K562 (cell line): Measurements from ENCODE around the gene FOXL3. TPM values are rescaled to one million over a fixed set of nuclear protein-coding genes. Genes with fewer than 3 reads are reported as not detected.

Experiments used
- ATAC-seq: fragments of 200-7000 bp; cut with Tn5 transposase; 3 replicates; pipeline ENCODE4 v1.9.1; 2020; ENCODE audit warnings: moderate library complexity
- BruUV-seq: library from RNA; stranded (reverse); fragments of 400-500 nt; replicated peaks from 2 replicates; lab custom pipeline; 2021; lab: Mats Ljungman, UMichigan
- CTCF ChIA-PET: fragments of 300-600 bp; formaldehyde crosslinking; extraction: SDS; loops from one replicate; lab custom pipeline; 2021; ENCODE audit warnings: low intra/inter-chr PET ratio; lab: Yijun Ruan, JAX
- POLR2A ChIA-PET: fragments of 300-600, 350-650 bp; sonication (Branson Sonifier 250); formaldehyde crosslinking; extraction: SDS; loops from one replicate; lab custom pipeline; 2021; ENCODE audit warnings: antibody characterized with exemption, inconsistent platforms; lab: Yijun Ruan, JAX
- DNase-seq, 4 experiments: peaks; one replicate each; pipeline versions ENCODE4 v3.0.0 to v3.0.0-alpha.2; 2011 to 2018; ENCODE audit warnings: low spot score in 3 of 4, mixed read lengths in 3 of 4; ENCODE audit errors: extremely low read depth in 1 of 4
- FAIRE-seq: peaks from 2 replicates; lab custom pipeline; 2011; peaks lifted over from hg19 to GRCh38; lab: Jason Lieb, UNC
- H2AFZ ChIP-seq: 2 replicates; pipeline ENCODE4 v1.6.0; 2011; ENCODE audit warnings: low read depth, low read length, control low read depth, inconsistent platforms
- H3K27ac ChIP-seq: fragments of 200-600 bp; 3 replicates; pipeline ENCODE4 v1.8.0; 2011; ENCODE audit warnings: low read depth, mild to moderate bottlenecking, control low read depth, inconsistent platforms, low read length, moderate library complexity, mixed read lengths; ENCODE audit errors: extremely low read depth
- H3K27me3 ChIP-seq, 2 experiments: fragments of 300-600 bp in 1 of 2; 2 replicates in 1 of 2; 3 replicates in 1 of 2; pipeline versions ENCODE4 v1.6.0 to v1.8.0; 2011; ENCODE audit warnings: inconsistent platforms in 2 of 2, low read length in 2 of 2, mild to moderate bottlenecking in 1 of 2, mixed read lengths in 1 of 2, moderate library complexity in 1 of 2; ENCODE audit not compliant: control insufficient read depth in 2 of 2, insufficient read depth in 2 of 2
- H3K36me3 ChIP-seq: fragments of 300-600 bp; 3 replicates; pipeline ENCODE4 v1.8.0; 2011; ENCODE audit warnings: mild to moderate bottlenecking, low read length, inconsistent platforms; ENCODE audit not compliant: control insufficient read depth, insufficient read depth
- H3K4me1 ChIP-seq, 2 experiments: fragments of 200-600 bp in 1 of 2; replicated peaks in 1 of 2; 2 replicates in 1 of 2; 3 replicates in 1 of 2; pipeline versions ENCODE4 v1.5.1 to v1.8.0; 2011; ENCODE audit warnings: inconsistent platforms in 2 of 2, low read length in 2 of 2, mild to moderate bottlenecking in 1 of 2, mixed read lengths in 1 of 2, moderate library complexity in 1 of 2; ENCODE audit not compliant: control insufficient read depth in 2 of 2, insufficient read depth in 2 of 2
- H3K4me2 ChIP-seq: 2 replicates; pipeline ENCODE4 v1.6.1; 2011; ENCODE audit warnings: low read length, control low read depth, inconsistent platforms, mixed read lengths; ENCODE audit not compliant: insufficient read depth
- H3K4me3 ChIP-seq: fragments of 200-600 bp; sonication (generic), shearing (Covaris generic); 2 replicates; pipeline ENCODE4 v1.5.1; 2016; ENCODE audit warnings: control low read depth, inconsistent platforms
- H3K79me2 ChIP-seq: fragments of 200-600 bp; 3 replicates; pipeline ENCODE4 v1.8.0; 2011; ENCODE audit warnings: low read length, inconsistent platforms; ENCODE audit not compliant: control insufficient read depth, insufficient read depth
- H3K9ac ChIP-seq, 2 experiments: 2 replicates each; pipeline versions ENCODE4 v1.6.0 to v1.6.1; 2011; ENCODE audit warnings: low read depth in 2 of 2, low read length in 2 of 2, control low read depth in 1 of 2, inconsistent platforms in 1 of 2, mild to moderate bottlenecking in 1 of 2, mixed read lengths in 1 of 2; ENCODE audit not compliant: insufficient read depth in 1 of 2
- H3K9me1 ChIP-seq: one replicate; pipeline ENCODE4 v1.6.0; 2011; ENCODE audit warnings: inconsistent platforms, mild to moderate bottlenecking, low read length, moderate library complexity; ENCODE audit not compliant: control insufficient read depth, insufficient read depth
- H3K9me3 ChIP-seq: replicated peaks from 2 replicates; pipeline ENCODE4 v1.5.1; 2011; ENCODE audit warnings: low read depth, low read length, inconsistent platforms; ENCODE audit not compliant: control insufficient read depth, insufficient read depth
- H4K20me1 ChIP-seq: replicated peaks from 2 replicates; pipeline ENCODE4 v1.6.1; 2011; ENCODE audit warnings: low read length, inconsistent platforms, mixed read lengths; ENCODE audit not compliant: control insufficient read depth, insufficient read depth
- ARID1B ChIP-seq: fragments of 450-650 bp; IDR thresholded peaks from 2 replicates; pipeline ENCODE4 v1.6.1; 2016; ENCODE audit warnings: antibody characterized with exemption, mild to moderate bottlenecking, inconsistent platforms
- CBFA2T3 ChIP-seq: fragments of 450-650 bp; IDR thresholded peaks from 2 replicates; pipeline ENCODE4 v1.6.1; 2017
- CREB1 ChIP-seq, 2 experiments: sonication (generic) in 1 of 2; formaldehyde crosslinking in 1 of 2; IDR thresholded peaks; 2 replicates each; pipeline versions ENCODE4 v1.6.1 to v1.8.0; 2012 to 2022; ENCODE audit warnings: inconsistent platforms in 1 of 2, mild to moderate bottlenecking in 1 of 2, missing genetic modification reagents in 1 of 2, moderate library complexity in 1 of 2
- EP300 ChIP-seq: IDR thresholded peaks from 2 replicates; pipeline ENCODE4 v1.6.1; 2012; ENCODE audit warnings: low read length, improper control_type of control experiment
- HDAC1 ChIP-seq, 2 experiments: fragments of 450-650 bp; IDR thresholded peaks; 2 replicates each; pipeline ENCODE4 v1.6.1; 2016 to 2017; ENCODE audit warnings: inconsistent platforms in 1 of 2, mild to moderate bottlenecking in 1 of 2, moderate library complexity in 1 of 2
- HDAC2 ChIP-seq: fragments of 450-650 bp; IDR thresholded peaks from 2 replicates; pipeline ENCODE4 v1.6.1; 2016; ENCODE audit warnings: mild to moderate bottlenecking
- HMG20A ChIP-seq: fragments of 450-650 bp; formaldehyde crosslinking; conservative IDR thresholded peaks from 2 replicates; pipeline ENCODE4 v1.4.0; 2020; ENCODE audit warnings: mild to moderate bottlenecking, mixed read lengths
- KDM1A ChIP-seq, 2 experiments: fragments of 450-650 bp; IDR thresholded peaks; 2 replicates each; pipeline ENCODE4 v1.6.1; 2016; ENCODE audit warnings: mild to moderate bottlenecking in 2 of 2
- RCOR1 ChIP-seq, 2 experiments: IDR thresholded peaks; 2 replicates each; pipeline ENCODE4 v1.6.1; 2012; ENCODE audit warnings: low read depth in 2 of 2, low read length in 2 of 2, borderline replicate concordance in 1 of 2, improper control_type of control experiment in 1 of 2
- SIRT6 ChIP-seq: IDR thresholded peaks from one replicate; pipeline ENCODE4 v1.6.1; 2012; ENCODE audit warnings: low read depth, mild to moderate bottlenecking, control low read depth, inconsistent platforms, low read length, moderate library complexity
- SRSF9 ChIP-seq: fragments of 200-400 bp; formaldehyde crosslinking; IDR thresholded peaks from 2 replicates; pipeline ENCODE4 v1.6.1; 2017; ENCODE audit warnings: low read depth, low read length, borderline replicate concordance
- STAT5A ChIP-seq: IDR thresholded peaks from 2 replicates; pipeline ENCODE4 v1.6.1; 2012; ENCODE audit warnings: low read length, inconsistent platforms, borderline replicate concordance
- TAL1 ChIP-seq: fragments of 450-650 bp; IDR thresholded peaks from 2 replicates; pipeline ENCODE4 v1.6.1; 2016; ENCODE audit warnings: mild to moderate bottlenecking
- TCF3 ChIP-seq: sonication (generic); formaldehyde crosslinking; IDR thresholded peaks from 2 replicates; pipeline ENCODE4 v1.4.0; 2020; ENCODE audit warnings: mild to moderate bottlenecking, missing genetic modification reagents
- TEAD4 ChIP-seq, 2 experiments: sonication (generic) in 1 of 2; formaldehyde crosslinking in 1 of 2; IDR thresholded peaks; 2 replicates each; pipeline versions ENCODE4 v1.6.1 to v1.8.0; 2012 to 2022; ENCODE audit warnings: borderline replicate concordance in 1 of 2, inconsistent platforms in 1 of 2, low read length in 1 of 2, mild to moderate bottlenecking in 1 of 2, missing genetic modification reagents in 1 of 2
- ZNF274 ChIP-seq: IDR thresholded peaks from 2 replicates; pipeline ENCODE4 v1.6.1; 2011; ENCODE audit warnings: low read depth, mild to moderate bottlenecking, low read length, moderate library complexity, borderline replicate concordance
- WGBS: fragments of 100-300 bp; shearing (Covaris generic); methylation state at CpG from one replicate; pipeline ENCODE4 v1.1.6; 2016; ENCODE audit warnings: low coverage, mixed read lengths; ENCODE audit not compliant: insufficient coverage; ENCODE audit errors: missing lambda C conversion rate; 5-methylcytosine and 5-hydroxymethylcytosine counted together
- in situ Hi-C: fragments of 300-500 bp; cut with MboI; formaldehyde crosslinking; loops from 4 replicates; pipeline ENCODE4 v1.15.0; 2018; ENCODE audit warnings: inconsistent platforms, mixed read lengths
- intact Hi-C: fragments of 100-400 bp; cut with micrococcal nuclease; formaldehyde crosslinking; loops from 2 replicates; pipeline ENCODE4 v1.14.2; 2022
- polyA plus RNA-seq, 8 experiments: library from polyadenylated mRNA; depleted of rRNA in 4 of 8; stranded (reverse) in 5 of 8; unstranded in 3 of 8; fragments of >200 nt; fragmentation: Nextera tagmentation in 2 of 8; fragmentation: Illumina TruSeq in 1 of 8; extraction: Ambion mirVana in 2 of 8; extraction: Trizol in 1 of 8; gene quantifications; 2 replicates each; pipeline versions ENCODE4 v1.2.1 to v1.2.3, GENCODE V29; 2011 to 2014; ENCODE audit warnings: inconsistent platforms in 1 of 8, missing spikeins in 1 of 8
- total RNA-seq, 7 experiments: library from RNA; depleted of rRNA in 6 of 7; stranded (reverse); fragments of >200 nt in 6 of 7; fragmentation: Illumina TruSeq in 2 of 7; extraction: Trizol in 2 of 7; gene quantifications; 2 replicates each; pipeline versions ENCODE4 v1.2.1 to v1.2.3, GENCODE V29; 2011 to 2021; ENCODE audit warnings: low replicate concordance in 1 of 7
- TF ChIP-seq, protein P1 (sequence below): sonication (generic); formaldehyde crosslinking; IDR thresholded peaks from 2 replicates; pipeline ENCODE4 v1.8.1; 2023; ENCODE audit warnings: mild to moderate bottlenecking, missing genetic modification reagents
- TF ChIP-seq, protein P2 (sequence below): sonication (generic); formaldehyde crosslinking; IDR thresholded peaks from 2 replicates; pipeline ENCODE4 v1.8.0; 2022; ENCODE audit warnings: missing genetic modification reagents, mild to moderate bottlenecking, borderline replicate concordance

FOXL3 gene
- total and polyA plus RNA-seq, 9 of the 15 experiments (the other 6 are each of a cell fraction or from before 2014, with no cell fraction given): not detected

DNA sequence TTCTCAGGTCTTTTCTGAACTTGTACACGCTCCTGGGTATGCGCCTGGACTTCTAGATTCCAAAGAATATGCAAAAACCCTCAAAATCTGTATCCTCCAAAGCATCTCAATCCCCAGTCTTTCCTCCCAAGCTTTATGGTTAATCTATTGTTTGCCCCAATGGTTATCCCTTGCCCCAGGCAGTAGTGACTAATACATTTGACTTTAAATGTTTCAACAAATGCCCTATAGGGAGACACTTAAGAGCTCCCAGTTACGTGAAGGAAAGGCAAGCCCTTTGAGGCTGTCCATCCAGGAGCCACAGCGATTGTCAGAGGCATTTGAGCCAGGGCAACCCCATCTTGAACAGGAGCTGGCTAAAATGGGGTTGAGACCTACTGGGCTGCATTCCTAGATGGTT, 12.7 kb upstream of the FOXL3 start (continued):
- TF ChIP-seq, protein P1, sequence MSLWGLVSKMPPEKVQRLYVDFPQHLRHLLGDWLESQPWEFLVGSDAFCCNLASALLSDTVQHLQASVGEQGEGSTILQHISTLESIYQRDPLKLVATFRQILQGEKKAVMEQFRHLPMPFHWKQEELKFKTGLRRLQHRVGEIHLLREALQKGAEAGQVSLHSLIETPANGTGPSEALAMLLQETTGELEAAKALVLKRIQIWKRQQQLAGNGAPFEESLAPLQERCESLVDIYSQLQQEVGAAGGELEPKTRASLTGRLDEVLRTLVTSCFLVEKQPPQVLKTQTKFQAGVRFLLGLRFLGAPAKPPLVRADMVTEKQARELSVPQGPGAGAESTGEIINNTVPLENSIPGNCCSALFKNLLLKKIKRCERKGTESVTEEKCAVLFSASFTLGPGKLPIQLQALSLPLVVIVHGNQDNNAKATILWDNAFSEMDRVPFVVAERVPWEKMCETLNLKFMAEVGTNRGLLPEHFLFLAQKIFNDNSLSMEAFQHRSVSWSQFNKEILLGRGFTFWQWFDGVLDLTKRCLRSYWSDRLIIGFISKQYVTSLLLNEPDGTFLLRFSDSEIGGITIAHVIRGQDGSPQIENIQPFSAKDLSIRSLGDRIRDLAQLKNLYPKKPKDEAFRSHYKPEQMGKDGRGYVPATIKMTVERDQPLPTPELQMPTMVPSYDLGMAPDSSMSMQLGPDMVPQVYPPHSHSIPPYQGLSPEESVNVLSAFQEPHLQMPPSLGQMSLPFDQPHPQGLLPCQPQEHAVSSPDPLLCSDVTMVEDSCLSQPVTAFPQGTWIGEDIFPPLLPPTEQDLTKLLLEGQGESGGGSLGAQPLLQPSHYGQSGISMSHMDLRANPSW (CRISPR knock-in tag): no peak

DNA sequence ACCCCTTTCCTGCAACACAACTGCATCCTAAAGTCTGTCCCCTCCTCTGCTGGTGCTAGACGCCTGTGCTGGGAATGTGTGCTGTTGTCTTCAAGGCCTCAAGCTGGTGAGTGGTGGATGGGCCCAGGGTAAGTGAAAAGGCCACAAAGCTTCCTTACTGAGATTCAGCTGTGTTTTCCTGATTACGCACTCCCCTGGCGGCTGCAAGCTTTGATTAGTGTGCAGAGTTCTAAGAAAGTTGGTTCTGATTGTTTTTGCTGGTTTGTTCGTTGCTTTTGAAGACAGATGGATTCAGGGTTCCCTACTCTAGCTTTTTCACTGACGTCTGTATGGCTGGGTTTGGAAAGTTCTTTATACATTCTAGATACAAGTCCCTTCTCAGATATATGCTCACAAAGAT, 11.9 kb upstream of the FOXL3 start:
- FAIRE-seq: no peak
- Histone ChIP-seq H3K36me3 (no peaks in the 10 kb centered on the region), H4K20me1 (no peaks in the 10 kb centered on the region), H3K27me3 (peaks cover 5 to 22% of the 10 kb centered on the region in 2 experiments), H3K79me2 (no peaks in the 10 kb centered on the region), H3K27ac (no peak overlapping the region), H2AFZ (no peak overlapping the region), H3K9ac (no peak overlapping the region), H3K9me3 (peaks cover 2% of the 10 kb centered on the region), H3K4me2 (no peak overlapping the region), H3K9me1 (no peaks in the 10 kb centered on the region), H3K4me3 (no peak overlapping the region), H3K4me1 (peaks cover 0 to 5% of the 10 kb centered on the region in 2 experiments; a peak in 1 of 5 replicates)
- no TSS peak for BruUV-seq
- DNase-seq: peak in 1 of 4 experiments; percentile 15
- 3% methylated on average over 5 of the region's 5 CpGs for WGBS
- intact Hi-C loops (no loop called here), in situ Hi-C loops (no loop called here)
- CTCF ChIA-PET: no interaction called here
- ATAC-seq: no peak
- POLR2A ChIA-PET: interaction anchor here (0.6 kb wide), 1 partner anchor 16 kb away, joined by 3 read pairs; no protein-coding TSS in a partner anchor
- TF ChIP-seq STAT5A (peak; percentile 56), SIRT6 (no peak), HDAC2 (0 out of 2 replicates have a peak, but pooled peaks have one; percentile 31), TCF3 (CRISPR knock-in tag) (peak; percentile 48), HDAC1 (IDR thresholded peaks at IDR 0.05) (peak in 1 of 2 experiments; percentile 85; a peak in 2 of 4 replicates), HMG20A (CRISPR knock-in tag) (no peak), ARID1B (peak; percentile 47; the same call in 1 of the 2 replicates), CREB1 (IDR thresholded peaks at IDR 0.05) (no peak), CREB1 (CRISPR knock-in tag; IDR thresholded peaks at IDR 0.05) (no peak), TEAD4 (IDR thresholded peaks at IDR 0.05; ENCODE audit: low read length) (0 out of 2 replicates have a peak, but pooled peaks have one; percentile 29), TEAD4 (CRISPR knock-in tag; IDR thresholded peaks at IDR 0.05; ENCODE audit: borderline replicate concordance) (no peak), ZNF274 (no peak), SRSF9 (no peak), KDM1A (IDR thresholded peaks at IDR 0.05) (peak; percentile 90 to 95), RCOR1 (IDR thresholded peaks at IDR 0.05; ENCODE audit: borderline replicate concordance in 1 of 2, low read depth in 2 of 2, low read length in 2 of 2) (peak; percentile 20 to 86; a peak in 2 of 4 replicates), TAL1 (peak; percentile 66; the same call in 1 of the 2 replicates), CBFA2T3 (peak; percentile 81), EP300 (no peak)
- TF ChIP-seq, protein P2, sequence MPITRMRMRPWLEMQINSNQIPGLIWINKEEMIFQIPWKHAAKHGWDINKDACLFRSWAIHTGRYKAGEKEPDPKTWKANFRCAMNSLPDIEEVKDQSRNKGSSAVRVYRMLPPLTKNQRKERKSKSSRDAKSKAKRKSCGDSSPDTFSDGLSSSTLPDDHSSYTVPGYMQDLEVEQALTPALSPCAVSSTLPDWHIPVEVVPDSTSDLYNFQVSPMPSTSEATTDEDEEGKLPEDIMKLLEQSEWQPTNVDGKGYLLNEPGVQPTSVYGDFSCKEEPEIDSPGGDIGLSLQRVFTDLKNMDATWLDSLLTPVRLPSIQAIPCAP: no peak
